ENCODE data around the gene NBEA.

DNA sequence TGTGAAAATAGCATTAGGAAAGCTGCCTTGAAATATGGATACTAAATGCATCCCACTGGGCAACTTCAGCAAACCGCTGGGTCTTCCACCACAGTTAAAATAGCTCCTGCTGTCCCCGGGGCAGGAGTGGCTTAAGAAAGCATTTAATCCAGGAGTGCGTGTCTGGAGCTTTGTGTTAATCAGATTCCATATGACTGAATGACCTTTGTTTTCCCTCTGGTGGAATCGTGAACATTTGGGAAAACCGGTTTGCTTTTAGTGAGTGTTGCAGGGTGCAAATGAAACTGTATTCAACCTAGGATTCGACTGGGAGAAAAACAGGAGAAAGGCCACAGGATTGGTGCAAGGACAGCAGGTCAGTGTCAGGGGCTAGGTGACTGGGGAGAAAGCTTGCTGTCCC, 772.1 kb downstream of the NBEA start:
- TF ChIP-seq, protein P1, sequence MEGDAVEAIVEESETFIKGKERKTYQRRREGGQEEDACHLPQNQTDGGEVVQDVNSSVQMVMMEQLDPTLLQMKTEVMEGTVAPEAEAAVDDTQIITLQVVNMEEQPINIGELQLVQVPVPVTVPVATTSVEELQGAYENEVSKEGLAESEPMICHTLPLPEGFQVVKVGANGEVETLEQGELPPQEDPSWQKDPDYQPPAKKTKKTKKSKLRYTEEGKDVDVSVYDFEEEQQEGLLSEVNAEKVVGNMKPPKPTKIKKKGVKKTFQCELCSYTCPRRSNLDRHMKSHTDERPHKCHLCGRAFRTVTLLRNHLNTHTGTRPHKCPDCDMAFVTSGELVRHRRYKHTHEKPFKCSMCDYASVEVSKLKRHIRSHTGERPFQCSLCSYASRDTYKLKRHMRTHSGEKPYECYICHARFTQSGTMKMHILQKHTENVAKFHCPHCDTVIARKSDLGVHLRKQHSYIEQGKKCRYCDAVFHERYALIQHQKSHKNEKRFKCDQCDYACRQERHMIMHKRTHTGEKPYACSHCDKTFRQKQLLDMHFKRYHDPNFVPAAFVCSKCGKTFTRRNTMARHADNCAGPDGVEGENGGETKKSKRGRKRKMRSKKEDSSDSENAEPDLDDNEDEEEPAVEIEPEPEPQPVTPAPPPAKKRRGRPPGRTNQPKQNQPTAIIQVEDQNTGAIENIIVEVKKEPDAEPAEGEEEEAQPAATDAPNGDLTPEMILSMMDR (IDR thresholded peaks at IDR 0.05), result no peak
- TF ChIP-seq POLR2A (IDR thresholded peaks at IDR 0.05), result no peak

All from heart left ventricle (tissue), 13 donors.